ENCODE measurements around the gene PARVG. TPM values are rescaled to one million over a fixed set of nuclear protein-coding genes. Genes with fewer than 3 reads are reported as not detected.

PARVG gene
- total RNA-seq, 1 donor from 2014 or later, result 0.23 TPM

GRCh38 chr22:44245867-44246266 is 65.1 kb downstream of the PARVG start:
- Mint-ChIP-seq H3K27ac (ENCODE audit: unreplicated experiment) (no peak overlapping the region), H3K9me3 (ENCODE audit: unreplicated experiment) (peaks cover 13% of the 10 kb centered on the region), H3K36me3 (ENCODE audit: low read depth, unreplicated experiment) (peaks cover 2% of the 10 kb centered on the region), H3K4me1 (ENCODE audit: low read depth, unreplicated experiment) (no peaks in the 10 kb centered on the region), H3K4me3 (ENCODE audit: unreplicated experiment) (no peak overlapping the region), H3K27me3 (ENCODE audit: low read depth, unreplicated experiment) (peaks cover 34% of the 10 kb centered on the region)
- Histone ChIP-seq H3K36me3 (ENCODE audit: insufficient read depth, low read length) (no peaks in the 10 kb centered on the region), H3K27ac (ENCODE audit: low read depth, low read length) (no peak overlapping the region), H3K4me2 (ENCODE audit: low read length) (no peak overlapping the region), H3K9ac (ENCODE audit: low read length) (no peak overlapping the region), H4K20me1 (ENCODE audit: insufficient read depth, low read length) (no peaks in the 10 kb centered on the region), H3K27me3 (ENCODE audit: insufficient read depth, low read length) (no peaks in the 10 kb centered on the region), H3K79me2 (ENCODE audit: insufficient read depth, low read length) (no peaks in the 10 kb centered on the region), H3K4me1 (ENCODE audit: insufficient read depth, low read length) (no peaks in the 10 kb centered on the region), H3K9me3 (ENCODE audit: insufficient read depth, low read depth, low read length) (peaks cover 3% of the 10 kb centered on the region), H3K4me3 (ENCODE audit: insufficient read depth, low read depth, low read length) (no peak overlapping the region), H2AFZ (ENCODE audit: low read depth, low read length) (no peak overlapping the region)
- DNase-seq (ENCODE audit: low read depth) (no peak), FAIRE-seq (no peak)
- TF ChIP-seq EZH2 (IDR thresholded peaks at IDR 0.05; ENCODE audit: insufficient read depth, low read length) (no peak), CTCF (IDR thresholded peaks at IDR 0.05; ENCODE audit: insufficient read depth, low read depth, low read length) (no peak)

GRCh38 chr22:44246615-44247326 is 66.0 kb downstream of the PARVG start:
- TF ChIP-seq EZH2 (IDR thresholded peaks at IDR 0.05; ENCODE audit: insufficient read depth, low read length), result no peak
- TF ChIP-seq CTCF (IDR thresholded peaks at IDR 0.05; ENCODE audit: insufficient read depth, low read depth, low read length), result no peak
- H3K4me3 Mint-ChIP-seq (ENCODE audit: unreplicated experiment), result no peak overlapping the region
- Histone ChIP-seq H3K9me3 (ENCODE audit: insufficient read depth, low read depth, low read length) (peaks cover 3% of the 10 kb centered on the region), H4K20me1 (ENCODE audit: insufficient read depth, low read length) (no peaks in the 10 kb centered on the region), H3K9ac (ENCODE audit: low read length) (no peak overlapping the region), H3K36me3 (ENCODE audit: insufficient read depth, low read length) (no peaks in the 10 kb centered on the region), H3K4me2 (ENCODE audit: low read length) (no peak overlapping the region), H2AFZ (ENCODE audit: low read depth, low read length) (no peak overlapping the region), H3K4me1 (ENCODE audit: insufficient read depth, low read length) (no peaks in the 10 kb centered on the region), H3K27ac (ENCODE audit: low read depth, low read length) (no peak overlapping the region), H3K79me2 (ENCODE audit: insufficient read depth, low read length) (no peaks in the 10 kb centered on the region), H3K27me3 (ENCODE audit: insufficient read depth, low read length) (no peaks in the 10 kb centered on the region), H3K4me3 (ENCODE audit: insufficient read depth, low read depth, low read length) (no peak overlapping the region)
- no peak overlapping the region for H3K27ac Mint-ChIP-seq (ENCODE audit: unreplicated experiment)
- peaks cover 34% of the 10 kb centered on the region for H3K27me3 Mint-ChIP-seq (ENCODE audit: low read depth, unreplicated experiment)
- peaks cover 2% of the 10 kb centered on the region for H3K36me3 Mint-ChIP-seq (ENCODE audit: low read depth, unreplicated experiment)
- FAIRE-seq (no peak), DNase-seq (ENCODE audit: low read depth) (no peak)
- no peaks in the 10 kb centered on the region for H3K4me1 Mint-ChIP-seq (ENCODE audit: low read depth, unreplicated experiment)
- H3K9me3 Mint-ChIP-seq (ENCODE audit: unreplicated experiment), result peaks cover 16% of the 10 kb centered on the region

- peaks cover 16% of the 10 kb centered on the region for H3K9me3 Mint-ChIP-seq (ENCODE audit: unreplicated experiment)
- DNase-seq (ENCODE audit: low read depth) (no peak), FAIRE-seq (no peak)
- H3K27ac Mint-ChIP-seq (ENCODE audit: unreplicated experiment), result no peak overlapping the region
- no peak overlapping the region for H3K9ac ChIP-seq (ENCODE audit: low read length)
- no peaks in the 10 kb centered on the region for H4K20me1 ChIP-seq (ENCODE audit: insufficient read depth, low read length)
- H3K4me1 ChIP-seq (ENCODE audit: insufficient read depth, low read length), result no peaks in the 10 kb centered on the region
- H3K4me1 Mint-ChIP-seq (ENCODE audit: low read depth, unreplicated experiment), result no peaks in the 10 kb centered on the region
- H3K9me3 ChIP-seq (ENCODE audit: insufficient read depth, low read depth, low read length), result peaks cover 3% of the 10 kb centered on the region
- H3K79me2 ChIP-seq (ENCODE audit: insufficient read depth, low read length), result no peaks in the 10 kb centered on the region
- no peak overlapping the region for H3K4me3 ChIP-seq (ENCODE audit: insufficient read depth, low read depth, low read length)
- H3K4me3 Mint-ChIP-seq (ENCODE audit: unreplicated experiment), result no peak overlapping the region
- peaks cover 2% of the 10 kb centered on the region for H3K36me3 Mint-ChIP-seq (ENCODE audit: low read depth, unreplicated experiment)
- no peaks in the 10 kb centered on the region for H3K36me3 ChIP-seq (ENCODE audit: insufficient read depth, low read length)
- peaks cover 34% of the 10 kb centered on the region for H3K27me3 Mint-ChIP-seq (ENCODE audit: low read depth, unreplicated experiment)
- no peak overlapping the region for H3K4me2 ChIP-seq (ENCODE audit: low read length)
- H3K27me3 ChIP-seq (ENCODE audit: insufficient read depth, low read length), result no peaks in the 10 kb centered on the region
- H2AFZ ChIP-seq (ENCODE audit: low read depth, low read length), result no peak overlapping the region
- TF ChIP-seq EZH2 (IDR thresholded peaks at IDR 0.05; ENCODE audit: insufficient read depth, low read length) (no peak), CTCF (IDR thresholded peaks at IDR 0.05; ENCODE audit: insufficient read depth, low read depth, low read length) (no peak)
- no peak overlapping the region for H3K27ac ChIP-seq (ENCODE audit: low read depth, low read length)
Measured at GRCh38 chr22:44247346-44247745, 66.6 kb downstream of the PARVG start.
